Psoas muscle (tissue), 8 donors: ENCODE data around the gene HOXB8. TPM values are rescaled to one million over a fixed set of nuclear protein-coding genes. Genes with fewer than 3 reads are reported as not detected.
A peak's percentile ranks its signal among the peaks of the same experiment; 100 is the strongest.

Source experiments
- ATAC-seq, 4 donors: fragments of 200-7000 bp; cut with Tn5 transposase; one replicate each; pipeline ENCODE4 v1.9.1; 2020; ENCODE audit warnings: moderate library complexity in 3 of 4, mild to moderate bottlenecking in 2 of 4
- DNase-seq, 2 donors: peaks; one replicate each; pipeline ENCODE4 v3.0.0-alpha.2; 2020
- H3K27ac ChIP-seq: fragments of 200-600 bp; one replicate; pipeline ENCODE4 v1.8.0; 2022
- H3K27me3 ChIP-seq, 3 donors: fragments of 200-600 bp in 1 of 3; one replicate each; pipeline versions ENCODE4 v1.6.1 to v1.8.0; 2013 to 2022; ENCODE audit warnings: low read length in 2 of 3, mild to moderate bottlenecking in 2 of 3, moderate library complexity in 1 of 3; ENCODE audit not compliant: insufficient read depth in 3 of 3
- H3K36me3 ChIP-seq, 2 donors: fragments of 200-600 bp in 1 of 2; one replicate each; pipeline versions ENCODE4 v1.6.1 to v1.8.0; 2013 to 2022; ENCODE audit warnings: low read depth in 1 of 2, mild to moderate bottlenecking in 1 of 2, moderate library complexity in 1 of 2; ENCODE audit not compliant: insufficient read depth in 1 of 2
- H3K4me1 ChIP-seq: fragments of 200-600 bp; one replicate; pipeline ENCODE4 v1.8.0; 2022
- H3K4me3 ChIP-seq: fragments of 200-600 bp; one replicate; pipeline ENCODE4 v1.8.0; 2022; ENCODE audit warnings: mild to moderate bottlenecking
- H3K9me3 ChIP-seq: fragments of 200-600 bp; one replicate; pipeline ENCODE4 v1.8.0; 2022
- CTCF ChIP-seq: fragments of 200-600 bp; IDR thresholded peaks from one replicate; pipeline ENCODE4 v1.8.0; 2022; ENCODE audit warnings: antibody characterized with exemption
- WGBS, 3 donors: extraction: QIAGEN DNeasy Blood & Tissue Kit; methylation state at CpG; one replicate each; pipeline versions ENCODE4 v1.1.6 to v1.1.7; 2013; 5-methylcytosine and 5-hydroxymethylcytosine counted together
- intact Hi-C, 2 donors: fragments of 100-400 bp; cut with DNase I; formaldehyde crosslinking; loops; one replicate each; pipeline versions ENCODE4 v1.11.0 to v1.14.2; 2022
- polyA plus RNA-seq, 3 donors: library from polyadenylated mRNA; stranded (reverse); fragments of 200-250 nt; gene quantifications; one replicate each; pipeline ENCODE4 v1.2.3, GENCODE V29; 2013
- total RNA-seq, 4 donors: library from RNA; stranded (reverse); fragmentation: NEBNext Ultra II Directional in 2 of 4; extraction: Animal tissue kit (Norgen Biotek cat#: 25700) in 2 of 4; gene quantifications; one replicate each; pipeline versions ENCODE4 v1.2.1 to v1.2.4, GENCODE V29; 2021 to 2023
- donor health status: healthy with polysubstance abuse.
- donor health status: DM: no; HTN: no; CAD: no; lungs with moderate emphysema.
- donor health status: Bipolar disorder and iron deficiency.
- donor health status: healthy.
- donor health status: DM: yes; HTN: yes; CAD: no.
- donor health status: DM: no; HTN: no; CAD: no.
- donor health status: DM: no; HTN: no; CAD: no.
- donor health status: DM: yes; HTN: yes; CAD: no.

The HOXB8 gene
- total and polyA plus RNA-seq, 7 donors = 0.05 to 0.10 (median 0.08) TPM; not detected in 4

- ATAC-seq (peak; percentile 30 to 57 (median 50)), DNase-seq (peak in 1 of 2 donors; percentile 55)
- Histone ChIP-seq H3K4me1 (peaks cover 17% of the 10 kb centered on the region), H3K27me3 (peaks cover 2 to 99% (median 65%) of the 10 kb centered on the region in 3 donors), H3K27ac (no peak overlapping the region), H3K36me3 (no peaks in the 10 kb centered on the region), H3K9me3 (no peaks in the 10 kb centered on the region), H3K4me3 (peak overlapping the region; percentile 77)
- intact Hi-C loops = no loop called here
- WGBS, 3 donors = 1% methylated on average over 64 to 67 of the region's 67 CpGs
- TF ChIP-seq CTCF = peak; percentile 36
Observed at GRCh38 chr17:48612854-48613691, 2.0 kb downstream of the HOXB8 start.

- Histone ChIP-seq H3K27ac (no peak overlapping the region), H3K4me1 (peaks cover 17% of the 10 kb centered on the region), H3K9me3 (no peaks in the 10 kb centered on the region), H3K36me3 (no peaks in the 10 kb centered on the region), H3K4me3 (peak overlapping the region; percentile 77), H3K27me3 (peaks cover 0 to 99% (median 62%) of the 10 kb centered on the region in 3 donors)
- no peak for TF ChIP-seq CTCF
- intact Hi-C loops = no loop called here
- DNase-seq = no peak
- 4 to 13% (median 5%) methylated on average over 15 of the region's 15 CpGs for WGBS, 3 donors
- ATAC-seq = no peak
Observed at GRCh38 chr17:48612456-48612853, 2.6 kb downstream of the HOXB8 start.

GRCh38 chr17:48611681-48612455, 3.2 kb downstream of the HOXB8 start:
- H3K27ac ChIP-seq = peak overlapping the region; percentile 30
- DNase-seq = no peak
- no peak for ATAC-seq
- intact Hi-C loops = no loop called here
- WGBS, 3 donors = 2 to 7% (median 7%) methylated on average over 25 to 36 of the region's 36 CpGs
- TF ChIP-seq CTCF = no peak
- H3K27me3 ChIP-seq = peaks cover 0 to 99% (median 65%) of the 10 kb centered on the region in 3 donors
- peaks cover 17% of the 10 kb centered on the region for H3K4me1 ChIP-seq
- H3K4me3 ChIP-seq = peak overlapping the region; percentile 77
- no peaks in the 10 kb centered on the region for H3K36me3 ChIP-seq
- H3K9me3 ChIP-seq = no peaks in the 10 kb centered on the region

GRCh38 chr17:48611213-48611612, 3.9 kb downstream of the HOXB8 start:
- H3K27ac ChIP-seq = peak overlapping the region; percentile 61
- peaks cover 0 to 99% (median 63%) of the 10 kb centered on the region in 3 donors for H3K27me3 ChIP-seq
- no peak for TF ChIP-seq CTCF
- no peaks in the 10 kb centered on the region for H3K9me3 ChIP-seq
- H3K36me3 ChIP-seq = no peaks in the 10 kb centered on the region
- H3K4me3 ChIP-seq = peak overlapping the region; percentile 77
- H3K4me1 ChIP-seq = peaks cover 17% of the 10 kb centered on the region
- whole genome bisulfite sequencing, 3 donors = 2 to 3% (median 2%) methylated on average over 22 of the region's 22 CpGs
- ATAC-seq (peak in 2 of 4 donors; percentile 5 to 21), DNase-seq (peak in 1 of 2 donors; percentile 30)
- intact Hi-C loops = no loop called here
